ENCODE data around the gene ADNP2.

The ADNP2 gene

GRCh38 chr18:80067897-80068296 is 41.2 kb upstream of the ADNP2 start:
- Histone ChIP-seq H3K4me3 (ENCODE audit: low read length) (no peak overlapping the region), H3K4me1 (ENCODE audit: low read length) (no peaks in the 10 kb centered on the region), H3K27me3 (ENCODE audit: low read depth, low read length) (no peaks in the 10 kb centered on the region), H3K4me2 (ENCODE audit: low read length) (no peak overlapping the region), H3K9me3 (ENCODE audit: insufficient read depth, low read length) (no peaks in the 10 kb centered on the region), H3K79me2 (ENCODE audit: low read length) (no peaks in the 10 kb centered on the region), H2AFZ (ENCODE audit: low read depth, low read length) (no peak overlapping the region), H4K20me1 (ENCODE audit: insufficient read depth, low read length) (no peaks in the 10 kb centered on the region), H3K27ac (ENCODE audit: low read length) (no peak overlapping the region), H3K36me3 (replicated peaks; ENCODE audit: low read depth, low read length) (peaks cover 3% of the 10 kb centered on the region), H3K9ac (ENCODE audit: low read length) (no peak overlapping the region)
- TF ChIP-seq CTCF (IDR thresholded peaks at IDR 0.05; ENCODE audit: low read depth, low read length) (no peak), EZH2phosphoT487 (IDR thresholded peaks at IDR 0.05; ENCODE audit: low read depth) (no peak)

- H3K27ac ChIP-seq (ENCODE audit: low read length) = no peak overlapping the region
- no peak overlapping the region for H2AFZ ChIP-seq (ENCODE audit: low read depth, low read length)
- H3K4me1 ChIP-seq (ENCODE audit: low read length) = no peaks in the 10 kb centered on the region
- H4K20me1 ChIP-seq (ENCODE audit: insufficient read depth, low read length) = no peaks in the 10 kb centered on the region
- no peak overlapping the region for H3K4me2 ChIP-seq (ENCODE audit: low read length)
- no peaks in the 10 kb centered on the region for H3K9me3 ChIP-seq (ENCODE audit: insufficient read depth, low read length)
- no peaks in the 10 kb centered on the region for H3K79me2 ChIP-seq (ENCODE audit: low read length)
- TF ChIP-seq CTCF (IDR thresholded peaks at IDR 0.05; ENCODE audit: low read depth, low read length) (no peak), EZH2phosphoT487 (IDR thresholded peaks at IDR 0.05; ENCODE audit: low read depth) (no peak)
- no peaks in the 10 kb centered on the region for H3K27me3 ChIP-seq (ENCODE audit: low read depth, low read length)
- H3K4me3 ChIP-seq (ENCODE audit: low read length) = no peak overlapping the region
- H3K36me3 ChIP-seq (replicated peaks; ENCODE audit: low read depth, low read length) = peaks cover 3% of the 10 kb centered on the region
- no peak overlapping the region for H3K9ac ChIP-seq (ENCODE audit: low read length)
Observed at GRCh38 chr18:80068571-80069272, 40.3 kb upstream of the ADNP2 start.

GRCh38 chr18:80070825-80071224 is 38.2 kb upstream of the ADNP2 start:
- no peaks in the 10 kb centered on the region for H3K4me1 ChIP-seq (ENCODE audit: low read length)
- H3K36me3 ChIP-seq (replicated peaks; ENCODE audit: low read depth, low read length) = no peaks in the 10 kb centered on the region
- H4K20me1 ChIP-seq (ENCODE audit: insufficient read depth, low read length) = no peaks in the 10 kb centered on the region
- no peak overlapping the region for H3K9ac ChIP-seq (ENCODE audit: low read length)
- no peaks in the 10 kb centered on the region for H3K27me3 ChIP-seq (ENCODE audit: low read depth, low read length)
- TF ChIP-seq CTCF (IDR thresholded peaks at IDR 0.05; ENCODE audit: low read depth, low read length) (no peak), EZH2phosphoT487 (IDR thresholded peaks at IDR 0.05; ENCODE audit: low read depth) (no peak)
- no peak overlapping the region for H3K27ac ChIP-seq (ENCODE audit: low read length)
- H2AFZ ChIP-seq (ENCODE audit: low read depth, low read length) = no peak overlapping the region
- H3K9me3 ChIP-seq (ENCODE audit: insufficient read depth, low read length) = no peaks in the 10 kb centered on the region
- H3K4me2 ChIP-seq (ENCODE audit: low read length) = no peak overlapping the region
- no peaks in the 10 kb centered on the region for H3K79me2 ChIP-seq (ENCODE audit: low read length)
- no peak overlapping the region for H3K4me3 ChIP-seq (ENCODE audit: low read length)

GRCh38 chr18:80074183-80074582 is 34.9 kb upstream of the ADNP2 start:
- Histone ChIP-seq H2AFZ (ENCODE audit: low read depth, low read length) (no peak overlapping the region), H3K27me3 (ENCODE audit: low read depth, low read length) (no peaks in the 10 kb centered on the region), H3K9ac (ENCODE audit: low read length) (no peak overlapping the region), H3K4me1 (ENCODE audit: low read length) (no peaks in the 10 kb centered on the region), H3K9me3 (ENCODE audit: insufficient read depth, low read length) (no peaks in the 10 kb centered on the region), H3K36me3 (replicated peaks; ENCODE audit: low read depth, low read length) (no peaks in the 10 kb centered on the region), H3K79me2 (ENCODE audit: low read length) (no peaks in the 10 kb centered on the region), H3K4me3 (ENCODE audit: low read length) (no peak overlapping the region), H3K4me2 (ENCODE audit: low read length) (no peak overlapping the region), H4K20me1 (ENCODE audit: insufficient read depth, low read length) (no peaks in the 10 kb centered on the region), H3K27ac (ENCODE audit: low read length) (no peak overlapping the region)
- no peak for TF ChIP-seq EZH2phosphoT487 (IDR thresholded peaks at IDR 0.05; ENCODE audit: low read depth)
